Measurements from ENCODE around the gene SEC22A. TPM values are rescaled to one million over a fixed set of nuclear protein-coding genes. Genes with fewer than 3 reads are reported as not detected.

SEC22A gene
- total and polyA plus RNA-seq, 7 donors, result 5.8 to 47.2 (median 17.8) TPM

- Histone ChIP-seq H3K27me3 (no peaks in the 10 kb centered on the region), H3K36me3 (peaks cover 29 to 97% (median 60%) of the 10 kb centered on the region in 4 donors), H3K4me3 (no peak overlapping the region), H3K27ac (no peak overlapping the region), H3K4me1 (no peaks in the 10 kb centered on the region), H3K9me3 (no peaks in the 10 kb centered on the region)
- 74 to 80% methylated on average over 4 of the region's 4 CpGs for WGBS, 2 donors
- no peak for DNase-seq
- intact Hi-C loops (cut with DNase I), result no loop called here
- TF ChIP-seq CTCF (IDR thresholded peaks at IDR 0.05) (no peak), POLR2AphosphoS5 (IDR thresholded peaks at IDR 0.05) (no peak), EP300 (IDR thresholded peaks at IDR 0.05) (no peak), POLR2A (IDR thresholded peaks at IDR 0.05) (no peak)
Measured at GRCh38 chr3:123285931-123286307, 84.2 kb downstream of the SEC22A start.

- Histone ChIP-seq H3K27ac (no peak overlapping the region), H3K4me1 (no peaks in the 10 kb centered on the region), H3K9me3 (no peaks in the 10 kb centered on the region), H3K4me3 (no peak overlapping the region), H3K27me3 (no peaks in the 10 kb centered on the region), H3K36me3 (peaks cover 30 to 97% (median 62%) of the 10 kb centered on the region in 4 donors)
- TF ChIP-seq POLR2AphosphoS5 (IDR thresholded peaks at IDR 0.05), result no peak
- no peak for TF ChIP-seq POLR2A (IDR thresholded peaks at IDR 0.05)
- TF ChIP-seq EP300 (IDR thresholded peaks at IDR 0.05), result no peak
- peak in 3 of 4 experiments; percentile 14 to 45 (median 26) for TF ChIP-seq CTCF (IDR thresholded peaks at IDR 0.05)
- DNase-seq, result peak; percentile 57
- 80% methylated on average over 16 of the region's 16 CpGs for WGBS, 2 donors
- intact Hi-C loops (cut with DNase I), result no loop called here
Measured at GRCh38 chr3:123286308-123287023, 84.7 kb downstream of the SEC22A start.

DNA sequence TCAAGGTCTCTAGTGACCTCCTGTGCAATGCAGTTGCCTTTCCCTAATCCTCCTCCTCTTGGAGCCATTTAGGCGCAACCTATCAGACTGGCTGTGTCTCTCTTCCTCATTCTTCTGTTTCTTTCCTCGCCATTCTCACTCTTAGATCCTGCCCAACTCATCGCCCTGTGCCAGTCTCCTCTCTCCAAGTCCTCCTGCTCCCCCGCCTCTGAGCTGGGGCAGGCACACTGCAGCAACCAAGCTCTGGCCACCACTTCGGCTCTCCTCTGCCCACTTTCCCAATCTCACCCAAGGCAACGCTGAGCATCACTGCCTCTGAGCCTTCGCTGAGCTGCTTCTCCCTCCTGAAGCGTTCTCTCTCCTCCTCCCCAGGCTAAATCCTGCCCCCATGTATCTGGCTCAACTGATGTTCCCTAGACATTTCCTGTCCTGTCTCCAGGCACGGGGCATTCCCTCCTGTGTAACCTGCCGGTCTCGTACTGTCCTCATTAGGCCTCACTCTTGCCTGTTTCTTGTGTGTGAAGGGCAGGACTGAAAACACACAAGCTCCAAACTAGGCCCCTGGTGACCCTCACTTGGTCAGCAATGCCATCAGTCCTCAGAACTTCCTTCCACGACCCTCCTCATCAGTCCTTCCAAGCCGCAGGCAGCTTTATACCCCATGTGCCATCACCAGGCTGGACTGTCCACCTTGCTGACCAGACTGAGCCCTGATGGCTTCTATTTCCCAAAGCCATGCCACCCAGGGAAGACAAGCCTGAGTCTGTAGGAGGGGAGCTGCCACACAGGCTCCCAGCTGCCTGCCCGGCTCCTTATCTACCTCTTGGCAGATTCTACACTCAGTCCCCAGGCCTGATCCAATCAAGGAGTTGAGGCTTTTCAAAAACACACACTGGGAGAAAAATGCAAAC lies 85.6 kb downstream of the SEC22A start:
- no peak overlapping the region for H3K27ac ChIP-seq
- peaks cover 30 to 97% (median 63%) of the 10 kb centered on the region in 4 donors for H3K36me3 ChIP-seq
- TF ChIP-seq POLR2A (IDR thresholded peaks at IDR 0.05), result no peak
- TF ChIP-seq CTCF (IDR thresholded peaks at IDR 0.05), result no peak
- no peak for TF ChIP-seq POLR2AphosphoS5 (IDR thresholded peaks at IDR 0.05)
- TF ChIP-seq EP300 (IDR thresholded peaks at IDR 0.05), result no peak
- no peak overlapping the region for H3K4me3 ChIP-seq
- DNase-seq, result peak; percentile 45
- 90 to 93% methylated on average over 14 of the region's 14 CpGs for WGBS, 2 donors
- no peaks in the 10 kb centered on the region for H3K4me1 ChIP-seq
- H3K27me3 ChIP-seq, result no peaks in the 10 kb centered on the region
- intact Hi-C loops (cut with DNase I), result no loop called here
- H3K9me3 ChIP-seq, result no peaks in the 10 kb centered on the region

GRCh38 chr3:123287962-123288302 lies 86.2 kb downstream of the SEC22A start:
- TF ChIP-seq POLR2A (IDR thresholded peaks at IDR 0.05) (no peak), POLR2AphosphoS5 (IDR thresholded peaks at IDR 0.05) (no peak), EP300 (IDR thresholded peaks at IDR 0.05) (no peak), CTCF (IDR thresholded peaks at IDR 0.05) (no peak)
- peaks cover 30 to 97% (median 63%) of the 10 kb centered on the region in 4 donors for H3K36me3 ChIP-seq
- no peaks in the 10 kb centered on the region for H3K27me3 ChIP-seq
- H3K4me3 ChIP-seq, result no peak overlapping the region
- no peak for DNase-seq
- 80 to 87% methylated on average over 6 of the region's 6 CpGs for whole genome bisulfite sequencing, 2 donors
- no peak overlapping the region for H3K27ac ChIP-seq
- intact Hi-C loops (cut with DNase I), result no loop called here
- no peaks in the 10 kb centered on the region for H3K4me1 ChIP-seq
- no peaks in the 10 kb centered on the region for H3K9me3 ChIP-seq
